HEK293T (cell line): ENCODE results near the gene RHEB.

Experiments
- ARNT ChIP-seq: fragments of 450-650 bp; IDR thresholded peaks from 2 replicates; pipeline ENCODE4 v1.6.1; 2017; ENCODE audit warnings: mild to moderate bottlenecking
- BHLHE40 ChIP-seq: fragments of 450-650 bp; IDR thresholded peaks from 2 replicates; pipeline ENCODE4 v1.6.1; 2016; ENCODE audit warnings: mild to moderate bottlenecking, moderate library complexity, borderline replicate concordance
- CTBP1 ChIP-seq: fragments of 450-650 bp; IDR thresholded peaks from 2 replicates; pipeline ENCODE4 v1.6.1; 2016; ENCODE audit warnings: borderline replicate concordance
- ELF4 ChIP-seq: fragments of 450-650 bp; IDR thresholded peaks from 2 replicates; pipeline ENCODE4 v1.6.1; 2017; ENCODE audit warnings: antibody characterized with exemption
- FOXA1 ChIP-seq: fragments of 450-650 bp; IDR thresholded peaks from 2 replicates; pipeline ENCODE4 v1.6.1; 2016; ENCODE audit warnings: mild to moderate bottlenecking
- FOXK2 ChIP-seq: fragments of 450-650 bp; IDR thresholded peaks from 2 replicates; pipeline ENCODE4 v1.6.1; 2016; ENCODE audit warnings: mild to moderate bottlenecking
- FOXM1 ChIP-seq: fragments of 450-650 bp; IDR thresholded peaks from 2 replicates; pipeline ENCODE4 v1.6.1; 2017; ENCODE audit warnings: mild to moderate bottlenecking, borderline replicate concordance
- HDGF ChIP-seq: fragments of 450-650 bp; IDR thresholded peaks from 2 replicates; pipeline ENCODE4 v1.6.1; 2017; ENCODE audit warnings: antibody characterized with exemption, borderline replicate concordance
- L3MBTL2 ChIP-seq: fragments of 450-650 bp; conservative IDR thresholded peaks from 2 replicates; pipeline ENCODE4 v1.6.1; 2016; ENCODE audit warnings: mild to moderate bottlenecking
- SP1 ChIP-seq: fragments of 450-650 bp; IDR thresholded peaks from 2 replicates; pipeline ENCODE4 v1.6.1; 2017
- SUZ12 ChIP-seq: fragments of 450-650 bp; IDR thresholded peaks from 2 replicates; pipeline ENCODE4 v1.6.1; 2016; ENCODE audit warnings: mild to moderate bottlenecking
- TARDBP ChIP-seq: fragments of 450-650 bp; IDR thresholded peaks from 2 replicates; pipeline ENCODE4 v1.6.1; 2016
- ZNF384 ChIP-seq: fragments of 450-650 bp; IDR thresholded peaks from 2 replicates; pipeline ENCODE4 v1.6.1; 2016
- TF ChIP-seq, protein P1 (sequence below): fragments of 450-650 bp; IDR thresholded peaks from 2 replicates; pipeline ENCODE4 v1.6.1; 2016

GRCh38 chr7:151444632-151445031 is 75.1 kb downstream of the RHEB start:
- TF ChIP-seq BHLHE40 (no peak), L3MBTL2 (no peak), HDGF (no peak), SUZ12 (no peak), ZNF384 (no peak), SP1 (no peak), ELF4 (no peak), FOXA1 (no peak), ARNT (no peak), CTBP1 (no peak), FOXK2 (no peak), TARDBP (no peak), FOXM1 (no peak)
- TF ChIP-seq, protein P1, sequence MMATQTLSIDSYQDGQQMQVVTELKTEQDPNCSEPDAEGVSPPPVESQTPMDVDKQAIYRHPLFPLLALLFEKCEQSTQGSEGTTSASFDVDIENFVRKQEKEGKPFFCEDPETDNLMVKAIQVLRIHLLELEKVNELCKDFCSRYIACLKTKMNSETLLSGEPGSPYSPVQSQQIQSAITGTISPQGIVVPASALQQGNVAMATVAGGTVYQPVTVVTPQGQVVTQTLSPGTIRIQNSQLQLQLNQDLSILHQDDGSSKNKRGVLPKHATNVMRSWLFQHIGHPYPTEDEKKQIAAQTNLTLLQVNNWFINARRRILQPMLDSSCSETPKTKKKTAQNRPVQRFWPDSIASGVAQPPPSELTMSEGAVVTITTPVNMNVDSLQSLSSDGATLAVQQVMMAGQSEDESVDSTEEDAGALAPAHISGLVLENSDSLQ: no peak
